ENCODE measurements around the gene CHRM1.

CHRM1 gene

DNA sequence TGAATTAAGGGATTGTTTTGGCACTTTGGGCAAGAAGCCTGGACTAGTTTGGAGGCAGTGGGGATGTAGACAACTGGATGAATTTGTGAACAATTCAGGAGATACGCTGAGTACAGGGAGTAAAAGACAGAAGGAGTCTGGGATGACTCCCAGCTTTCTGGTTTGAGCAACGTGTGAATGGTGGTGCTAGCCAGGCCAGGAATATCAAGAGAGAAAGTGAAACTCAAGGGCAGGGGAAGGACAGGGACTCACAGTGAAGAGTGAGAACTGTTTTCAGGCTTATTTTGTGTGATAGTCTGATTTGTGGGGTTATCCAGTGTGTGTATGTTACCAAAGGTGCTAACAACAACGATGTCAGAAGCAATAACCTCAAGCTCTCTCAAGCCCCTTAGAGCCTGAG lies 15.9 kb downstream of the CHRM1 start:
- no peak for DNase-seq (ENCODE audit: low spot score)

DNA sequence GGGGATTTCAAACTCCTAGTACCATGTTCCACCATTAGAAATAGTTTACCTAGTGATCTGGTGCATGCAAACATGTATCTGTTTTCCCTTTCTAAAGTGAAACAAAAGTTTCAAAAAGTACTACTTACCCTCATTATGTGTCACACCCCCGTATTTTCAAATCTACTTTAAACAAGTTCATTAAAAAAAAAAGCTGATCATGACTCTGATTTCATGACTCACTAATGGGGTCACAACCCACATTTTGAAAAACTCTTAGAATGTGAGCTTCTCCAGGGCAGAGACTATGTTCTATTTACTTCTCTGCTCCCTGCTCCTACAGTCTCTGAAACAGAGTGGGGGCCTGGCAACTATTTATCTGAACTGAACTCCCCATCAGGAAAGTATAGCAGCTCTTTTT lies 18.2 kb downstream of the CHRM1 start:
- DNase-seq (ENCODE audit: low spot score), result no peak

DNA sequence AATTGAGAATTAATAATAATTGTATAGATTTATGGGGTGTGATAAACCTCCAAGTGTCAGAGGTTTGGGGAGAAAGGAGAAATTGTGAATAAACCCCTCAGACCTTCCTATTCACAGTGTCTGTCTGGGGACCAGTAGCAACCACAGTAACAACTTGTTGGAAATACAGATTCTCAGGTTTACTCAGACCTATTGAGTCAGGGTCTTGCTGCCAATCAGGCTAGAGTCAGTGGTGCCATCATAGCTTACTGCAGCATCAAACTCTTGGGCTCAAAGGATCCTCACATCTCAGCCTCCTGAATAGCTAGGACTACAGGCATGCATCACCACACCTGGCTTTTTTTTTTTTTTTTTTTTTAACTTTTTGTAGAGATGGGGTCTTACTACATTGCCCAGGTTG lies 23.1 kb downstream of the CHRM1 start:
- no peak for DNase-seq (ENCODE audit: low spot score)

DNA sequence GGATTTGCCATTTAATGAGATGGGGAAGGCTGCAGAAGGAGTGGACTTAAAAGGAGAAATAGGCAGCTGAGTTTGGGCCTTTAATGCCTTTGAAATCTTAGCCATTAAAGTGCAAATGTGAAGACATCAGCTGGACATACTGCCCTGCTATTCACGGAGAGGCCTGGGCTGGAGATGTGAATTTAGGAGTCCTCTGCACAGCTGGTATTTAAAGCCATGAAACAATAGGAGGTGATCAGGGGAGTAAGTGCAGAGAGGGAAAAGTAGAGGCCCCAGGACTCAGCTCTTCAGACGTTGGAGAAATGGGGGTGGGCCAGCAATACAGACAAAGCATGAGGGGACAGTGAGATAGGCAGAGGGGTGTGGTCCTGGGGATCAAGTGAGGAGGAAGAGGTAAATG lies 23.9 kb downstream of the CHRM1 start:
- DNase-seq (ENCODE audit: low spot score), result no peak

DNA sequence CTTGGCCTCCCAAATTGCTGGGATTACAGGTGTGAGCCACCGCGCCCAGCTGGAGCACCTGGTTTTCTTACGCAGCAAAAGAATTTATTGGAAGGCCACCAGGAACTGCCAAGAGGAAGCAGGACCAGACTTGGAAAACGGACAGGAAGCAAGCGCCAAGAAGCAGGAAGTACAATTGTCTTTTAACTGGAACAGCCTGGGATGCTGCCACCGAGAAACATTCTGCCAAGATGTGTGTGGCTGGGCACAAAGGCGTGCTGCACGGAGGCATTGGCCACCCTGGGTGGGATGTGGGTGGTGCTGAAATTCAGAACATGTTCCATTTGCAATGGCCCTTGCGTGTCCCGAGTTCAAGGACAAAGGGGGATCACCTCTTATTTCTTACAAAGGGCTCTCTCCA lies 25.1 kb downstream of the CHRM1 start:
- DNase-seq (ENCODE audit: low spot score), result no peak

DNA sequence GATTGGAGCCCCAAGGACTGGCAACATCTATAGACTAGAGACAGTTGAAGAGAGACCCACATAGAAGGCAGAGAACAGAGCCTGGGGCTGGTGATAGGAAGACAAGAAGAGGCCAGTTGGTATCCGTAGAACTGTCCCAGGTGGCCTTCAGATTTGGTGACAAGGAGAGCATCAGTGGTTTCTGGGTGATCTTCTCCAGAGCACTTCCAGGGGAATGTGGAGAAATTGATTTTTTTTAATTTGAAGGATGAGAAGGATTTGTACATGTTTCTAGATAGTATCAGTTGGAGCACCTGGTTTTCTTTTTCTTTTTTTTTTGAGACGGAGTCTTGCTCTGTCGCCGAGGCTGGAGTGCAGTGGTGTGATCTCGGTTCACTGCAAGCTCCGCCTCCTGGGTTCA lies 25.7 kb downstream of the CHRM1 start:
- no peak for DNase-seq (ENCODE audit: low spot score)

DNA sequence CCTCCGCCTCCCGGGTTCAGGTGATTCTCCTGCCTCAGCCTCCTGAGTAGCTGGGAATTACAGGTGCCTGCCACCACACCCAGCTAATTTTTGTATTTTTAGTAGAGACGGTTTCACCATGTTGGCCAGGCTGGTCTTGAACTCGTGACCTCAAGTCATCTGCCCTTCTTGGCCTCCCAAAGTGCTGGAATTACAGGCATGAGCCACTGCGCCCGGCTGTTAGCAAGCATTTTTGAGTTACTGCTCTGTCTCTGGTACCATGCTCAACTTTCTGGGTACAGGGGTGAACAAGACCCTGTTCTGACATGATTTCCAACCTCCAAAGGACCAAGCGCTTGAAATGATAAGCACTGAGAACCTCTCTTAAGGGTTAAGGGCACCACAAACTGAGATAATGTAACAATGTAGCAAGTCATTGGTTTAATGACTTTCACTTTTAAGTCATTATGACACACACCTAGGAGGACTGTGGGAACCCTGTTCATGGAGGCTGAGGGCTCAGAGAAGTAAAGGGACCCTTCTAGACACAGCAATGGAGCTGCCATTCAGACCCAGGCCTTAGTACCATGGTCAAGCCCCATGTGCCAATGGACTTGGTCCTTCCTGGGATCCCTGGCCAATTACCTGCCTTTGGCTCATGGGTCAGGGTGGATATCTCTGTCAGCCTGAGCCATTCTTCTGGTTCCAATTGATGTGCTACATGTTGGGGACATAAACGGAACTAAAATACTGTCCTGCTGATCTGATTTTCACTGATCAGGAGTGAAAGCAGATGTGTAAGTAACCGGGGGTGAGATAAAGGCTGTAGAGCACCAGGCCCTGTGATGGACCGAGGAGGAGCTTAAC lies 28.9 kb downstream of the CHRM1 start:
- no peak for DNase-seq (ENCODE audit: low spot score)

DNA sequence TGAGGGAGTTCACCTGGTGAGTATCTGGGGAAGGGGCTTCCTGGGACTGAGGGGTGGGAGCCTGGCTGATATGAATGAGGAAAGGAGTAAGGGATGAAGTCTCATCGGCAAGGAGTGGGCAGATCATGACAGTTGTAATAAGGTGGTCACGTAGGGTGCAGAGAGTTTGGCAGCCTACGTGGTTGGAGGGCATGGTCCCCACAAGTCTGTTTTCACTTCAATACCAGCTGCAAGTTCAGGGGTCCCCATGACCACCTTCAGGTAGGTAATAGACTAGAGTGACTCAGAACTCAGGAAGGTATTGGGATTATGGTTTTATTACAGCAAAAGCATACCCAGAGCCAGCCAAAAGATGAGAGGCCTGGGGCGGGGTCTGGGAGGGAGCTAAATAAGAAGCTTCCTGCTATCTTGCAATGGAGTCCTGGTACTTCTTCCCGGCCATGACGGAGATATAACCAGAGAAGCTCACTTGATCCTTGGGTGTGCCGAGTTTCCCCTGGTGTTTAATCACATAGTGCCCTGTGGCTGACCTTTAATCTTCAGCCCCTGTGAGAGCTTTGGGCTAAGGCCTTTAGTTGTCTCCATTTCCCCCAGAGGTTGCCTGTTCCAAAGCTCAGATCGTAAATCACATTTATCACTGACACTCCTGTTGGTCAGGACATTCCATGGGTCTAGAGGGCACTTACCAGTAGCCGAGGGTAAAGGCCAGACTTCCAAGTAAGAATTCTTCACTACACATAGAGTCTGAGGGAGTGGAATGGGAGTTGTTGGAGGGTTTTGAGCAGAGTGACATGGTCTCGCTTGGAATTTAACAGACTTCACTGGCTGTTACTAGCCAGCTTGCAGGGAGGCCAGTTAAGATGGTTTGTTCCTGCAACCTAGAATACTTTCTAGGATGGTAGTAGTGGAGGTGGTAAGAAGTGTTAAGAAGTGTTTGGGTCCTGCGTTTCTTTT lies 31.4 kb downstream of the CHRM1 start:
- DNase-seq (ENCODE audit: low spot score), result no peak

DNA sequence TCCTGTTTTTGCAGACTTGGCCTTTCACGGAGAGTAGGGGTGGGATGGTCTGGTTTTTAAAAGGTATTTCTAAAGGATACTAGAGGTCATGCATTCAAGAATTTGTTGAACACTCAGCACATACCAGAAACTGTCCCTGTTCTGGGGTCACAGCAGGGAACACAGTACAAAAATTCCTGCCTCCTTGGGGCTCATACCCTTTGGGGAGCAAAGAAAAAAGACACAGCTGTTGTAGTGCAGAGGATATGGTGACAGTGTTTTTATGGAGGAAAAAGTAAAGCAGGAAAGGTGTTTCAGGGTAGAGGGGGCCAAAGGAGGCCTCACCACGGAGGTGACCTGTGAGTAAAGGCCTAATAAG lies 32.1 kb downstream of the CHRM1 start:
- DNase-seq (ENCODE audit: low spot score), result no peak

DNA sequence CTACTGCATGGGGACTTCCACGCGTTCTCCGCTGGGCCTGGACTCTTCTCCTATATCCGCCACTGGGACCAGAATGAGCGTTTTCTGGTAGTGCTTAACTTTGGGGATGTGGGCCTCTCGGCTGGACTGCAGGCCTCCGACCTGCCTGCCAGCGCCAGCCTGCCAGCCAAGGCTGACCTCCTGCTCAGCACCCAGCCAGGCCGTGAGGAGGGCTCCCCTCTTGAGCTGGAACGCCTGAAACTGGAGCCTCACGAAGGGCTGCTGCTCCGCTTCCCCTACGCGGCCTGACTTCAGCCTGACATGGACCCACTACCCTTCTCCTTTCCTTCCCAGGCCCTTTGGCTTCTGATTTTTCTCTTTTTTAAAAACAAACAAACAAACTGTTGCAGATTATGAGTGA lies 32.8 kb downstream of the CHRM1 start:
- no peak for DNase-seq (ENCODE audit: low spot score)

DNA sequence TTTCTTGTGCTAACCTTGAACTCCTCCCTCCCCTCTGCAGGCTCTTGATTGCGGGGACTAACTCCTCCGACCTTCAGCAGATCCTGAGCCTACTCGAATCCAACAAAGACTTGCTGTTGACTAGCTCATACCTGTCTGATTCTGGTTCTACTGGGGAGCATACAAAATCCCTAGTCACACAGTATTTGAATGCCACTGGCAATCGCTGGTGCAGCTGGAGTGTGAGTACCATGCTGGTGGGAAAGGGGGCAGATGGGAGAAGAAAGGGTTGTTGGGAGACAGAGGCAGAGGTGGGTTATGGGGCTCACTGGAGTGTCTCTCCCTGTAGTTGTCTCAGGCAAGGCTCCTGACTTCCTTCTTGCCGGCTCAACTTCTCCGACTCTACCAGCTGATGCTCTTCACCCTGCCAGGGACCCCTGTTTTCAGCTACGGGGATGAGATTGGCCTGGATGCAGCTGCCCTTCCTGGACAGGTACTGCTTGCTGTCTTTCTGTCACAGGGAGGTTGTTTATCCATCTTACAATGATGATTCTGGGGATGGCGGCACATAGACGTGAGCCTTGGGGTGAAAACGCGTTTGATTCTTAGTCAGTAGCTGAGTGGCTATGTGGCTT lies 35.9 kb downstream of the CHRM1 start:
- DNase-seq (ENCODE audit: low spot score), result no peak

DNA sequence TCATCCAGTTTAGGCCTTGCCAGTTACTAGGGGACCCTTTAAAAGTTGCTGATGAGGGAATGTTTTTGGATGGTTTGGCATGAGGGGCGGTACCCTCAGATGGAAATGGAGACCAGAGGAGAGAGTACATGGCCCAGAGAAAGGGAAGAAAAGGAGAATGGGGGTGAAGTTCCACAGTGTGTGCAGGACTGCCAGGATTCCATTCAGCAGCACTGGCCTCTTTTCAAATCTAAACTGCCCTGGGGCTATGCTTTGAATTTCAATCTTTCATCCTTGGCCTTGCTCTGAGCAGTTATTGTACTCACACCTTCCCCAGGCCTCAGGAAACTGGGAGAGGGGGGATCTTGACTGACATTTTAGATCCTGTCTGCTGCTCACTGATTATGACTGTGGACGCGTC lies 37.5 kb downstream of the CHRM1 start:
- no peak for DNase-seq (ENCODE audit: low spot score)

DNA sequence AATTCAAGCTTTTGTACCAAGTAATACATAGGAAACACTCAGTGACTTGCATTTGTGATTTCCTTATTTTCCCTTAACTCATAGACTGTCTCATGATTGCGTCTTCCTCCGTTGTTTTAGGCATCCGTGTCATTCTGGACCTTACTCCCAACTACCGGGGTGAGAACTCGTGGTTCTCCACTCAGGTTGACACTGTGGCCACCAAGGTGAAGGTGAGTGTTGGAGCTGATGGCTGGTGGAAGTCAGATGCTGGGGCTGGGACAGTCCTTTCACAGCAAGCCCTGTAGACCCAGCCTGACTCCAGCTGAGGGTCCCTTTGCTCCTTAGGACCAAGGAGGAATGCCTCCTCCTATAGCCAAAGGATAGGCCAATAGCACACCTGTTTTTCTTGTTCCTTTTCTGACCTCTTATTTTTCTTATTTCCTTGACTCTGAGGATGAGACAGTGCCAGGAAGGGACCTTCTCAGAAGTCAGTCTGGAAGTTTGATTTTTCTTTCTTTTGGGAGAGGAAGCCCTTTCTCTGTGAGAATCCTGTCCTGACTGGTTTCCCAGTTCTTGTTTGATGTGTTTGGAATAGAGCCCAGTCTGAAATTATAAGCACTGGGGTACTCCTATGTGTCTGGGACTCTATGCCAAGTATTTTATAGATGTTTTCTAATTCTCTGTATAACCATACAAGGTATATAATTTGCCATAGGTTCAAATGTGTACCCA lies 38.2 kb downstream of the CHRM1 start:
- no peak for DNase-seq (ENCODE audit: low spot score)

DNA sequence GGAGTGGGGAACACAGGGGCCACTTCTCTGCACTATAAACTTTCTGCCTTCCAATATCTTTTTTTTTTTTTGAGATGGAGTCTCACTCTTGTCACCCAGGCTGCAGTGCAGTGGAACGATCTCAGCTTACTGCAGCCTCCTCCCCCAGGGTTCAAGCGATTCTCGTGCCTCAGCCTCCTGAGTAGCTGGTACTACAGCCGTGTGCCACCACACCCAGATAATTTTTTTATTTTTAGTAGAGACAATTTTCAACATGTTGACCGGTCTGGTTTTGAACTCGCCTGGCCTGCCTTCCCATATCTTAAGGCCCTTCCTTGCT lies 38.8 kb downstream of the CHRM1 start:
- no peak for DNase-seq (ENCODE audit: low spot score)

DNA sequence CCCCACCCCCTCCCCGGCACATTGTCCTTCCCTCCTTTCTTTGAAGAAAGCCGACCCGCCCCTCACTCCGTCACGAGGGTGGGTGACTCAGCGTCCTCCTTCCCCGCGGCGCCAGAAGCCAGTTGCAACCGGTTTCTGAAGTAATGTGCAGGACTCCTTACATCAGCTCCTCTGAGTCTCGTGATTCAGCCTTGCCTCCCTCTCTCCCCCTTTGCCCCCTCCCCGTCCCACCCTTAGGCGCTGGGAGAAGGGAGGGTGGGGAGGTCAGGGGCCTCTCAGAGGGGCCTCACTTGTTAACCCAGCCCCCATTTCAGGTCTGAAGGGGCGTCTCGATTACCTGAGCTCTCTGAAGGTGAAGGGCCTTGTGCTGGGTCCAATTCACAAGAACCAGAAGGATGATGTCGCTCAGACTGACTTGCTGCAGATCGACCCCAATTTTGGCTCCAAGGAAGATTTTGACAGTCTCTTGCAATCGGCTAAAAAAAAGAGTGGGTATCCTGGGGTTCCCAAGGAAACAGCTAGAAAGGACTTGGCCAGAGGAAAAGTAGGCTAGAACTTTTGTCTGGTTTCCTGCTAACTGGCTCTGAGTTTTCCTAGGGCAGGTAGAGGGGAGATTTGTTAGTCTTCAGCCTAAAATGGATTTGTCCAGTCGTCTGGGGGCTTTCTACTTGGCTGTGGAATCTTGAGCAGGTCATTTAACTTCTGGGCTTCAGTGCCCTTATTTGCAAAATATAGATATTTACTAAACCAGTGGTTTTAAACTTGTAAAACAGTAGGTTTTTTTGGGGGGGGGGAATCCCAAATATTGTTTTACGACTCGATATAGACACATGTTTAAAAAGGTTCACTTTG lies 39.4 kb downstream of the CHRM1 start:
- DNase-seq (ENCODE audit: low spot score), result no peak

DNA sequence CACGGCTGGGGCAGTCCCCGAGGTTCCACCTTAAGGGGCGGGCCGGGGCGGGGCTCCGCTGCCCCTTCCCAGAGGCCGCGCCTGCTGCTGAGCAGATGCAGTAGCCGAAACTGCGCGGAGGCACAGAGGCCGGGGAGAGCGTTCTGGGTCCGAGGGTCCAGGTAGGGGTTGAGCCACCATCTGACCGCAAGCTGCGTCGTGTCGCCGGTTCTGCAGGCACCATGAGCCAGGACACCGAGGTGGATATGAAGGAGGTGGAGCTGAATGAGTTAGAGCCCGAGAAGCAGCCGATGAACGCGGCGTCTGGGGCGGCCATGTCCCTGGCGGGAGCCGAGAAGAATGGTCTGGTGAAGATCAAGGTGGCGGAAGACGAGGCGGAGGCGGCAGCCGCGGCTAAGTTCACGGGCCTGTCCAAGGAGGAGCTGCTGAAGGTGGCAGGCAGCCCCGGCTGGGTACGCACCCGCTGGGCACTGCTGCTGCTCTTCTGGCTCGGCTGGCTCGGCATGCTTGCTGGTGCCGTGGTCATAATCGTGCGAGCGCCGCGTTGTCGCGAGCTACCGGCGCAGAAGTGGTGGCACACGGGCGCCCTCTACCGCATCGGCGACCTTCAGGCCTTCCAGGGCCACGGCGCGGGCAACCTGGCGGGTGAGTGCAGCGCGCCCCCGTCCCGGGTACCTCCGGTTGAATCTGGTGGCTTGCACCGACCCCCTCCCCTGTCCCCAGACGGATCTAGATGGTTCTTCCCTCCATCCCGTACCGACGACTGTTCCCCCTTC lies 40.2 kb downstream of the CHRM1 start, which contains the start of gene SLC3A2:
Gene SLC3A2, plus strand, starts transcription at position 94 of the 776 bp plus-strand sequence. Its CDS starts 128 bp downstream, at position 222.
- DNase-seq (ENCODE audit: low spot score), result peak; percentile 91

DNA sequence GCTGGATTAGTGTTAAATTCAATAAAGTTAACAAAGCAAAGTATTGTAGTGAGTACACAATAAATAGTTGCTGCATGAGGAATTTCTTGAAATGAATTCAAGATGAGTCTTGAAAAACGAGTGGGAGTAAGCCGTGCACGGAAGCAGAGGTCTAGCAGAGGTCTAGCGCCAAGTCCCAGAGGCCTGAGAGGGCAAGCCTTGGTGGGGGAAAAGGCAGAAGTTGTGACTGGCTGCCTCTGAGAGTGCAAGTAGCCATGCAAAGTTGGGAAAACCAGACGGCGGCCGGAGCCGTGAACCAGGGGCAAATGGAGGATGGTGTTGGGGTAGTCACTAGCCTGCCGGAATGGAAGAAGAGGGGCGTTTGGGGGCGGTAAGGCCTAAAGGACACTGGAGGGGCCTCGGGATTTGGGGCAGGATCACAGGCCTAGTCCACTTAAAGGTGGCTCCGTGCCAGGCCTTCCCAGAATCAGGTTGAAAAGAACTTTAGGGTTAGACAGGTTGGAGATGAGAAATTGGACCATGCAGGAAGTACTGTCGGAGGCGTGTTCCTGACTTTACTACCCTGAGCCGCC lies 40.8 kb downstream of the CHRM1 start:
- DNase-seq (ENCODE audit: low spot score), result no peak

DNA sequence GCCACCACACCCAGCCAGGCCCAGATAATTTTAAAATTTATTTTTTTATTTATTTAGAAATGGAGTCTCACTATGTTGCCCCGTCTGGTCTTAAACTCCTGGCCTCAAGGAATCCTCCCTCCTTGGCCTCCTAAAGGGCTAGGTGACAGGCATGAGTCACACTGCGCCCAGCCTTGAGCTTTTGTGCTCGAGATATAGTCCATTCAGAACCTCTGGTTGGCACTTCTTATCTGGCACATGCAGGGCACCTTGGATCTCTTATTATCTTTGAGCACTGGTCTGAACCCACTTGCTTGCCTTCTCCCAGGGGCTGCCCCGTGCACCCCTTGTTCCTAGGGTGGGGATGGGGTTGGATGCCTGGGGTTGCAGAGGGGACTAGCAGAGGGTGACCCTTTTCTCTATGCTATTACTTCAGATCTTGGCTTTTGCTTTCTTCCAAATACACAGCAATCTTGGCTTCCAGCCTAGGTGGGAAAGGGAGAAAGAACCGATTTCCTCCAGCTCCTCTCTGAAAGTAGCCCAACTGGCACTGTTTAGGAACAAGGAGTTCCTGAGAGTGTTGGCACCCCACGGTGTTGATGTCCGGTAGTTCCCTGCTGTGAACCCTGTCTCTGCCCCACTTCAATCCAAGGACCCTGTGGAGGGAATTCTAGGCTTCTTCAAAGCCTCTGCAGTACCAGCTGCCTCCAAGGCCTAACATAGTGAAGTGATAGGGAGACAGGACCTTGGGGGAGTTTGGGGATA lies 41.8 kb downstream of the CHRM1 start:
- no peak for DNase-seq (ENCODE audit: low spot score)

DNA sequence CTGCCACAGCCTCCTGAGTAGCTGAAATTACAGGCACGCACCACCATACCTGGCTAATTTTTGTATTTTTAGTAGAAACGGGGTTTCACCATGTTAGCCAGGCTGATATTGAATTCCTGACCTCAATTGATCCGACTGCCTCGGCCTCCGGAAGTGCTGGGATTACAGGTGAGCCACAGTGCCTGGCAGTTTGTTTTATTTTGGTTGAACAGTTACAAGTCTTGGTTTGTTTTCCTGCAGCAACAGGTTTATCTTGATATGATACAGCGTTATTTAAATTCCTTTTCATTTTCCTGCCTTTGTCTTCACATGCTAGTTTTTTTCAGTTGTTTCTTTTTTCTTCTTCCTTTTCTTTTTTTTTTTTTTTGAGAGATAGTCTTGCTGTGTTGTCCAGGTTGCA lies 44.5 kb downstream of the CHRM1 start:
- no peak for DNase-seq (ENCODE audit: low spot score)

Measured in iPS-NIHi11 (cell line).